ENCODE results near the gene SH3GL3. TPM values are rescaled to one million over a fixed set of nuclear protein-coding genes. Genes with fewer than 3 reads are reported as not detected.

SH3GL3 gene
- total RNA-seq, 1 experiment from 2014 or later, result 2.0 TPM

DNA sequence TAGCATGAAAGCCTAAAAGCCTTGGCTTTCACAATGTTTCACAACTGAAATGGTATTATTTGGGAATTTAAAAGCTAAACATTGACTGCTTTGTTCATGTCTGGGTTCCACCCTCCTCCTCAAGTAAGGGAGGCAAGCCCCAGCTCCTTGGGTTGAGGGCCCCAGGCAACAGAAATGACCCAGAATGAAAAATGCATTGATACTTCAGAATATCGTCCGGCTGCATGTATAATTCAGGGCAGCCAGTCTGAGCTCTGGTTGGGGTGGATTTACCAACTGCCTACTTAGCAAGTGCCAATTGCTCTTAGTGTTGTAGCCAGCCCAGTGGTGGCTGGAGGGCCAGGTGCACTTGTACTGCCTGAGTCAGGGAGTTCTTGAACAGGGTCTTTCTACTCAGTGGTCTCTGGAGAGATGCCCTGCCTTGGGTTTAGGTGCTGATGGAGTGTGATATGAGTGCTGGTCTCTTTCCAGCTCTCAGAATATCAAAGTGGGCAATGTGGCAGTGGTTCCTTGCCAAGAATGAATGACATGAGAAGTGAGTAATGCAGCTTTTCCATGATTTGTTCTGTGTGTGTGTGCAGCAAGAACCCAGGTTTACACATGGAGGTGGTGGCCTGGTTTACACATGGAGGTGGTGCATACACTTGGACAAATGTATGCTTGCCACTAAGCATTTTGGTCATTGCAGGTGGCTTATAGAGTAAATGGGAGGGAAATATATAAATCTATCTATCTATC, 165.9 kb downstream of the SH3GL3 start:
- DNase-seq (ENCODE audit: low spot score), result no peak

DNA sequence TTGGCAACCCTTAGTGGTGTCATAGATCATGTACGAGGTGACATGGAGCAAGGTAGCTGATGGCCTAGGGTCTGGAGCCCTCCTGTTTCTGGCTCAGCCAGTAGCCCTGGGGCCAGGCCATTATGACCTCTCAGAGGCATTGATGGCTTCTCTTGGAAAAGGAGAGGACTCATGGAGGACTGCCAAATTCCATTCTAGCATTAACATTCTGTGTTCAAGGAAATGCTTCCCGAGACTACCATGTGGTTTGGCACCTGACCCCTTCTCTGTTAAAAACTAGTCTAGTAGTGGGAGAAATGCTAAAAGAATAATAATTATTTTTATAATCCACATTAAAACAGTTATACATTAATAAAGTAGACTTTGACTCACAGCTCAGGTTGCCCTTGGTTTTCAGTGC, 166.6 kb downstream of the SH3GL3 start:
- no peak for DNase-seq (ENCODE audit: low spot score)

DNA sequence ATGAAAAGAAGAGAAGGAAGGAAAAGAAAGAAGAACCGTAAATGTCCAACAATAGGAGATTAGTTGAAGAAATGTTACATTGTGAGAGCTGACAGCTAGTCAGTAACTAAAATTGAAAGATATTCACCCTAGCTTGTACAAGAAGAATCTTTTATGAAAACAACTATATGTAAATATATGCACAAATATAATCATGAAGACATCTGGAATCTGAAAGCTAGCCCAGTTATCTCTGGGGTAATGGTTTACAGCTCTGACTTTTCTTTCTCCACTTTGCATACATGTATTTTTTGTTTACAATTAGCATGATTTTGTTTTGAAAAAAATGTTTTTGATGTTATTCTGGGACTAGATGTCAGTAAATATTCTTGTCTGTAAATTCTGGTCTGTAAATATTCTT, 169.7 kb downstream of the SH3GL3 start:
- DNase-seq (ENCODE audit: low spot score), result no peak

DNA sequence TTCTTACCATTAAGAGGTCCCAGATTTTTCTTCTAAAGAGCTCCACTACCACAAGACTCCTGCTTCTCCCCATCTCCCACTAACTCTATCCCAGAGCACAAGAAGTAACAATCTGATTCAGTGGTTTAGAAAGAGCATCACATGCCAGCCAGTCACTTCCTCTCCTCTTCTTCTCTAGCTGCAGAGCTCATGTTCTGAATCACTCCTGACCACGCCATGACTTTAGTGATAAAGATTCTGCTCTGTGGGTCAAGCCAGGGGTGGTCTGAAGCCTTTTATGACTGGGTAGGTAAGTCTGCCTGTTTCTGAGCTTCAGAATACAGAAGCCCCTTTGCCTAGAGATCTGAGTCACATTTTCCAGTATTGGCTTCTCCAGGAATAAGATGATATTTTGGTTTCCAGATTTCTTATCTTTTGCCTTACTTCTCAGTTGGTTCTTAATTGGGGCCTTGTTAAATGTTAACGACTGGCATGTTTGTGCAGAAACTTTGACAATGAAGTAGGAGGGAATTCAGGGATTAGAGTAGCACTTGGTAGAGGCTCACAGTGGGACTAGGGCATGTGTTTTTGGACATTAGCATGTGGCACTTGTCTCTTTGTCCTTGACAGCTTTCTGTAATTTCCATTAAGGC, 179.1 kb downstream of the SH3GL3 start:
- no peak for DNase-seq (ENCODE audit: low spot score)

DNA sequence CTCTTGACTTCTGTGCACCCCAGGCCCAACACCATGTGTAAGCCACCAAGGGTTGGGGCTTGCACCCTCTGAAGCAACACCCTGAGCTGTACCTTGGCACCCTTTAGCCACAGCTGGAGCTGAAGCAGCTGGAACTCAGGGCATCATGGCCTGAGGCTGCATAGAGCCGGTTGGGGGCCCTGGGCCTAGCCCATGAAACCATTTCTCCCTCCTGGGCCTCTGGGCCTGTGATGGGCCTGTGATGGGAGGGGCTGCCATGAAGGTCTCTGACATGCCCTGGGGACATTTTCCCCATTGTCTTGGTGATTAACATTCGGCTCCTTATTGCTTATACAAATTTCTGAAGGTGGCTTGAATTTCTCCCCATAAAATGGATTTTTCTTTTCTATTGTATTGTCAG, 184.4 kb downstream of the SH3GL3 start:
- no peak for DNase-seq (ENCODE audit: low spot score)

DNA sequence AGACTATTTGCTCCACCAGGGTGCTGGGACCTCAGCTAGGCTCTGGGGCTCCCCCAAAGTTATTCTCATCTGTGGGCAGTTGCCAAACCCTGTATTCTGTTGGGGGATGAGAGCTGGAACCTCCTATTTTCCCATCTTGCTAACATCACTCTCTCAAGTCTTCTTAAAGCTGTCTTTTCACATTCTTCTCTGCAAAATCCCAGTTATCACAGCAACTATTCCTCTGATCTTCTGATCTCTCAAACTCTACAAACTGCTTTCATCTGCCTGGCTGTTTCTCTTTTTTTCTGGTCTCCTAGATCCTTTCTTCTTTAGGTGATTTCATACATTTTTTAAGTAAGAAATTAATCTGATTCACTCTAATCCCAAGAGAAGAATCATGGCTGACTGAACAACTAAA, 196.1 kb downstream of the SH3GL3 start:
- no peak for DNase-seq (ENCODE audit: low spot score)

DNA sequence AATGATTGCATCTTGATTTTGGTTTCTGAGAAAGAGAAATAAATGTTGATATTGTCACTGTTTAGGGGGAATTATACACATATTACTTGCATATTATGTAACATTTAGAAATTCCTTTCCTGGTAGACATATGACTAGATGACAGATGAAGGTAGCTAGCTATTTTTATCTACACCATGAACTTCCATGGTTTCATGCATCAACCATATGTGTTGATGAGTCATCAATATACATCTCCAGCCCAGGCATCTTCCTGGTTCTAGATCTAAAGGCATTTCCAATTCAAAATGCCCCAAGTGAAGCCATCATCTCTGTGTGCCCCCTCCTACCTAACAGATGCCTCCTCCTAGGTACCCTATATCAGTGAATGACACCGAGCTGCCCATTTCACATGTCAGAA, 197.3 kb downstream of the SH3GL3 start:
- no peak for DNase-seq (ENCODE audit: low spot score)

DNA sequence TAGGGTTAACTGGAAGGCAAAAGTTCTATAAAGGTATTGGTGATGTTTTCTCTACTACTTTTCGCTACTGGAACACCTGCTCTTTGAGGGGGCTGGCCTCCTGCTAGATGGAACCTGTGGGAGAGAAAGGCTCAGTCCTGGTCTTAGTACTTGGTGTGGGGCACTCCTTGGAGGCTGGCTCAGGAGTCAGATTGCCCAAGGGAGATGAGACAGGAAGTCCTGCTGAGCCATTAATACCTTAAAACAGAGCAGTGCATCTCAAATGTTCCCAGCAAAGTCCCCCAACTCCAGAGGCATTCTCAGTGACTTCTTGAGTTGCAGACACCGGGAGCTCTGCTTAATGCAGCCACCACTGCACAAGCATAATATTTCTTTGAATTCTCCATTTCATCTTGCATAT, 203.7 kb downstream of the SH3GL3 start:
- DNase-seq (ENCODE audit: low spot score), result no peak

DNA sequence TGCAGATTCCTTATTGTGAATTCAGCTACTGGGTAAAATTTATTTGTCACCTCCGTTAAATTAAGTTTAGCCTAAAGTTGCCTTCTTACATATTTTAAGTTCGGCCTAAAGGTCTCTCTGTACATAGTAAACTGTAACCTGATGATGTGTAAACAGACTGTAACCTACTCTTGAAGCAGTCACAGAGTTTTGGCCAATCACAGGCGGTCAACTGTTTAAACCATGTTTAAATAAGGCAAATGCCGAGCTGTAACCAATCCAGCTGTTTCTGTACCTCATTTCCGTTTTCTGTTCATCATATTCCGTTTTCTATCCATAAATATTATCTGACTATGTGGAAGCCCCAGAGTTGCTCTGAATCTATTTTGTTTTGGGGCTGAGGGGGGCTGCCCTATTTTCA, 204.4 kb downstream of the SH3GL3 start:
- DNase-seq (ENCODE audit: low spot score), result no peak

DNA sequence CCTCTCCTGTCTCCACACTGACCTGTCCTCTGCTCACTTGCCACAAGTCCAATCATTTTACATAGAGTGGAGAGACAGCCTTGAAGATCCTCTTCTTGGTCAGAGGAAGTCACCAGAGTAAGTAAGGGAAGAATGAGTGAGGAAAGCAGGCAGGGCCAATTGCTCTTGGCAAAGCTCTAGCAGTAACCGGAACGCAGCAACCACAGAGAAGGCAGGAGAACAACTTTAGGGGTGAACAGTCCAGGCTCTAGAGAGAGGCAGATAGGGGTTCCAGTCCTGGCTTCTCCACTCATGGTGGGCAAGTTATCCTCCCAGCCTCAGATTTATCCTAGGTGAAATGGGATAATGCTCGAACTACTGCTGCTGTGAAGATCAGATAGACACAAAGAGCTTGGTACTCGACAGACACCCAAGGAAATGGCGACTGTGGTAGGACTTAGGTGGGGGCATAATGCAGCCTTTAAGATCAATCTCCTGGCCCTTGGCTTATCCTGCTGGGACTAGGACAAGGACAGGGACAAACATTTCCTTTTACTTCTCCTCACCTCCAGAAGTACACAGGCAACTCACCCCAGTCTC, 205.6 kb downstream of the SH3GL3 start:
- DNase-seq (ENCODE audit: low spot score), result no peak

DNA sequence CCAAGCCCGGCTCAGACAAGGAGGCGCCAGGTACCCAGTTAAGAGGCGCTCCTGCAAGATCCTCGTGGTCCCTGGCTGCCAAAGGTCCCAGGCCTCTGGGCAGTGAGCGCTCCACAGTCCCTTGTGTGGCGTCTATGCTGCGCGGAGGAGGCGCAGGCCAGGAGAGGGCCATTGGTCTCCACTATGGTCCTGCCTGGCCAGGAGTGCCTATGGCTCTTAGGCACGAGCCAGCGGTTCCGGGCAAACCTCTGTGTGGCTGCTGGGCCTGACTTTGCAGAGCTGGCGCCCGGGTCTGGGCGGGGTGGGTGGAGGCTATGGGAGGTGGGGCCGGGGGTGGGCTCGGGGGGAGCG, 206.1 kb downstream of the SH3GL3 start:
- no peak for DNase-seq (ENCODE audit: low spot score)

DNA sequence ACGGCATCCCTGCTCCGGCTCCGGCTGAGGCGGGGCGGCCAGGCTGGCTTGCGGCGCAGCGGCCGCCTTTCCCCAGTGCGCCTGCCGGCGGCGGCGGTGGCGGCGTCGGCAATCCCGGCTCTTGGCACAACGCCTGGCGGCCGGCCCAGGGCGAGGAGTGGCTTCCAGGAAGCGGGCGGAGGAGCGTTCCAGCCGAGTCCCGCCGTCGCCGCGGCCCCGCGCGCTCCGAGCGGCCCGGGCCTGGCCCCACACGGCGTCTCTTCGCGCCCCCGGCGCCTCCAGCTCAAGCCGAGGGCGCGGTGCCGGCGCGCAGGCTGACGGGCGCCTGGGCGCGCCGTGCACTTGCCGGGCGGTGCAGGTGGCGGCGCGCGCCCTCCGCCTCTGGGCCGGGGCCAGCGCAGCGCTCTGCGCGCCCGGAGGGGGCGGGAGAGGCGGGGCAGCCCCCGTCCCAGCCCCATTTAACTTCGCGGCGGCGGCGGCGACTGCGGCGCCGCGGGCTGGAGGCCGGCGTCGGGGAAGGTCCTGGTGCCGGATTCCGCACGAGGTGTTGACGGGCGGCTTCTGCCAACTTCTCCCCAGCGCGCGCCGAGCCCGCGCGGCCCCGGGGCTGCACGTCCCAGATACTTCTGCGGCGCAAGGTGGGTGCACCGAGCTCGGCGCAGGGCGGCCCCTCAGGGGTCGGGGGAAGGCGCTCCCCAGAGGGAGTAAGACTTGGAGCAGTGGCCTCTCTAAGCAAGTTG, 206.7 kb downstream of the SH3GL3 start, which contains the start of gene ADAMTSL3:
Gene ADAMTSL3 (plus strand): TSS at position 485 of the 740 bp plus-strand sequence. CDS start 1,639 bp downstream, outside the sequence.
- DNase-seq (ENCODE audit: low spot score), result peak; percentile 19

DNA sequence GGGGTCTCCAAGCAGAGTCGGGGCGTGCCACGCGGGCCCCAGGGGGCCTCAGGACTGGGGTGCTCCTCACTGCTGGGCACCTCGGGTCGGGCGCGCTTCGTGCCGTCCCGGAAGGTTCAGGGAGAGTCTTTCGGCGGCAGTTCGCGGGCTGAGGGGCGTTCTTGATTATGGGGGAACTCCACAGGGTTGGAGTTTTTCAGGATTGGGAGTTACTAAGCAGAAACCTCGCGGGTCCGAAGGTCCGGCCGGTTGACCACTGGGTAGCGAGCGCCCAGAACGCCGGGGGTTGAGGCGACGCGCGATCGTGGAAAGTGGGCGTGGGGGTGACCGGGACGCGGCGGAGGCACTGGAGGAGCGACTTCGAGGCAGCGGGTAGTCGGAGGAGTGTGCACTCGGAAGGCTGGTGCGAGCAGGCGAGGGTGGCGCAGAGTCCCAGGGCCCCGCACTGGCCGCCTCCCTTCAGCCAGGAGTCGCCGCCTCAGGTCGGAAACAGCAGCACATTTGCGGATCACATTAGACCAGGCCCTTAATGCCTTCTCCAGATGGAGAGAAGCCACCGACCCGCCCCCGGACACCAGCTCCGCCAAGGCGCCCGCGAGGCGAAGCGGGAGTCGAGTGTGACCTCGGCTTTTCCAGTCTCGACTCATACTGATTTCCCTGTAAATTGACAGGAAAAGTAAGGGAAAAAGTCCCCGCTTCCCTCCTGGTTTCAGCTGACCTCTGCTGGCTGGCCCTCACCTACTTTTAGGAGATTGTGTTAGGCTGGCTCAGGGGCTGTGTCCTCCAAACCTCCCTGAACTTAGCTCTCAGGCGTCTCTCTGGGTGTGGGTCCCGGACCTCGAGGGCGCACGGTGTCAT, 207.5 kb downstream of the SH3GL3 start:
- no peak for DNase-seq (ENCODE audit: low spot score)

DNA sequence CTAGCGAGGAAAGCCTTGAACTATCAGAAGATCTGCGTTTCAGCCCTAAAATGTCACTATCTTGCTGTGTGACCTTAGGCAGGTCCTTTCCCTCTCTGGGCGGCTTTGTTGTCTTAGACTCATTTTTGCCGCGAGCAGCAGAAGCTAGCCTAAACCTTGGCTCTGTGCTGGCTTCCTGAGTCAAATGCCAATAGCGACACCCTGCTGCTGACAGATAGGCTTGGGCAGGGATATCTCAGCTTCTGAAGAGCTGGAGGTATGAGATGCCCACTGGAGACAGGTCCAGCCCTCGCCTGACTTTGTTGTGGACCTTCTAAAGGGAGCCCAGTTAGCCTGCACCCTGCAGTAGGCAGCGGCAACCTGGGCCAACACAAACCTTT, 208.1 kb downstream of the SH3GL3 start:
- DNase-seq (ENCODE audit: low spot score), result no peak

DNA sequence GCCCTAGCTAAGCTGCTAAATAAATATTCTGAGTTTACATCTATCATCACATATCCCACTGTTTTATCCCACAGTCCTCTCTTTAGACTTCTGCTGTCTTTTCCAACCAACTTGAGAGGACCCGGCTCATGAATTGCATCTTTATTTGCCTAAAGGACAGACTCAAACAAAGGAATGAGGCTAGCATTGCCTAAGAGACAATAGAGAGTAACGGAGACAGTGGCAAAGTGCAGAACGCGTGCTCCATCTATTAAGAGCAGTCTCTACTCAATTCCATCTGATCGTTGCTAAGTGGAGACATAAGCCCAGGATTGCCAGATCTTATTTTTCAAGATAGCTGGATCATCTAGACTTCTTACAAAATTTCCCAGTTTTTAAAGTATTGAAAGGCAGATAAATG, 209.1 kb downstream of the SH3GL3 start:
- DNase-seq (ENCODE audit: low spot score), result no peak

DNA sequence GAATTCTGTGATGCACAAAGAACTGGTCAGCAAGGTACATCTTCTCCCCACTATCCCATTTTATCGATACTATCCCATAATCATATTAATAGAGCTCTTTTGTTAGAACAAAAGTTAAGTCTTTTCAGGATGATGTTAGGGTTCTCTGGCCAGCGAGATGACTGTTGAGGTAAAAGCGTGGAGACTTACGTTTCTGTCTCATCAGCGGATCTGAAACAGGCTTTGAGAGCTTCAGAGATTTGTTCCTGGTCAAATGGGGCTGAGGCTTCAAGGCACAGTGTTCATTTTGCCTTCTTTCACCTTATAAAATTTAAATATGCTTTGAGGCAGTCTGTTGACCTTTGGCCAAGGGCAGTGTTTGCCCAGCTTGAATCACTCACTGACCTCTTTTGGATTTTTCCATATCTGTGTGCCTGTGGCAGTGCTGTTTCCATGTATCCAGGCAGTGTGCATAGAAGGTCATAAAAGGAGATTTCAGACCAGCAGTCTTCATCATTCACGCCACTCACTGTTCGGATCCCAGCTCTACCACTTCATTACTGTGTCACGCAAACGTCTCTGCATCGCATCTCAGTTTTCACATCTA, 209.9 kb downstream of the SH3GL3 start:
- DNase-seq (ENCODE audit: low spot score), result no peak

DNA sequence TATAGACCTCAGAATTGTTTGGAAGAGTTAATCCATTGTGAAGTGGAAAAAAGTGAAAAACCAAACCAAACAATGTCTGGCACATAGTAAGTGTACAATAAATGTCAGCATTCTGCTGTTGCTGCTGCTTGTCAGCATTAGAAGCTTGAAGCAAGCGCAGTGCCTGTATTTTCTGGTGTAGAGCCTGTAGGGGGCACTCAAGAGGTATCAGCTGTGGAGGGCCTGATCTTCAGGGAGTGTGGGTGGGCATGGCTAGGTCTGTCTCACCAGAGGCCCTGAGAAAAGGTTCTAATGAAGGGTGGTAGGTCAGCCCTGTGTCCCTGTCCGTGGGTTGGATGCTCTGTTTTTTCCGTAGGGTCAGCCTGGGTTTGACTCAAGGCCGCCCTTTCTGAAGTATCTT, 210.4 kb downstream of the SH3GL3 start:
- DNase-seq (ENCODE audit: low spot score), result no peak

DNA sequence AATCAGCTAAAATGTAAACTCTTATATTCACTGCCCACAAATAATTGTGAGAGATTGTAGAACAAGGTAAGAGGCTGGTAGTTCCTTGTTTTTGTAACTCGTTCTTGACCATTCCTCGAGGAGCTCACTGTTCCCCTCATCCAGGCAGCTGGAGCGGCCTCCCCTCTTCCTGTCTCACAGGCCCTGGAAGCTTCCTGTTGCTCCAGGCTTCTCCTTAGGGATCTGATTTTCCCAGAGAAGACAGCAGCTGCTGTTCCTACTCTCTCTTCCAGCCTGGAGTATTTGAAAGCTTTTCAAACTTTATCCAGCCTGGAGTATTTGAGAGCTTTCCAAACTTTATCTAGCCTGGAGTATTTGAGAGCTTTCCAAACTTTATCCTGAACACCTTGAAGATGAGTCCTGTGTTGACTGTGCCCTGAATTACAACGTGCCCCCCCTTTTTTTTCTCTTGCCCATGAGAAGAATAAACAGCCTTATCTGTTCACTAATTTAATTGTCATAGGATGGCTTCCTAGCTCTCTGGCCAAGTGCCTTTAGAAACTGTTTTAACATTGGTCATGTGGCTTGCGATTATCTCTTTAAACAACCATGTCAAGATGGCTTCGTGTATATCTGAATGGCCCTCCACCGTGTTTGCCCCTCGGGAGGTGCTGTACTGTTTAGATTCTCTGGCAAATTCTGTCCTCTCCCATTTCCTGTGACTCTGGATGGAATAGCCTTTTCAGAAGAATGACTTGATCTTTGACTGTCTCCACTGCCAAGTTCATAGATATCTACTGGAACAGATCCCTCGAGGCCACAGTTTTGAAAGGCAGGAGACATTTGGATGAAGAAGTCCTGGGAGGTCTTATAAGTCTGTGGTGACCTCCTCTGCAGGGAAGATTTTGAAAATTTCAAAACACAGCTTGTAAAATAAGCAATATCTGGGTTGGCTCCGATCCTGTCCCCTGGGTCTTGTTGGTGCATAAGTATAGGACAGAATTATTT, 211.6 kb downstream of the SH3GL3 start:
- DNase-seq (ENCODE audit: low spot score), result no peak

DNA sequence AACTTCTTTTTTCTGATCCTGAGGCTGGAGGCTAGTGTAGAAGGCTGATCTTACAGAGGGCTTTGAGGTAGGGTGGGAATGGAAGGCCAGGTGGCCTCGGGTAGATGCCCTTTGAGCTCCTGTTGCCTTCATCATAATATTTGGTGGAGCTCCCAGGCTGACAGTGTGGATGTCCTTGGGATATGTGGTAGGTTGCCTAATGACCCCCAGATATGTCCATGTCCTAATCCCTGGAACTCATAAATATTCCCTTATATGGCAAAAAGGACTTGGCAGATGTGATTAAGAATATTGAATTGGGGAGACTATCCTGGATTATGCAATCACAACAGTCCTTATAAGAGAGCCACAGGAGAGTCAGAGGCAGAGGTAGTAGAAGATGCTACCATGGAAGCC, 212.3 kb downstream of the SH3GL3 start:
- DNase-seq (ENCODE audit: low spot score), result no peak

DNA sequence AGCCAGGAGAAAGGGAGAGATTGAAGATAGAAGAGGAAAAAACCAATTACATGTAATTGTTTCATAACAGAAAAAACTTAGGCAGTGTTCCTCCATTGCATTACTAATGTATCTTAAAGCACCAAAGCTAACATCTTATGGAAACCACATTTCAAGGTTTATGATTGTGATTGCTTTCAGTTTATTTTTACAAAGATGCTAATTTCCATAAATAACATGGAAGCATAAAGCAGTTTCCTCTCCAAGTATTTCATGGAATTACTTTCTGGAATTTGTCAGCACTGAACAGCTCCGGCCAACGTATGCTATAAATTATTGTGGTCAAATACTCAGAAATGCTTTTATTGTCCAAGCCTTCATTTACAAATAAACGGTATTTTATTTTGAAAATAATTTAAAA, 218.3 kb downstream of the SH3GL3 start:
- DNase-seq (ENCODE audit: low spot score), result no peak

All from H4 (cell line).